ENCODE results near the gene STX17. TPM values are rescaled to one million over a fixed set of nuclear protein-coding genes. Genes with fewer than 3 reads are reported as not detected.

The STX17 gene
- total and polyA plus RNA-seq, 2 experiments from 2014 or later: 16.9 to 17.0 TPM

DNA sequence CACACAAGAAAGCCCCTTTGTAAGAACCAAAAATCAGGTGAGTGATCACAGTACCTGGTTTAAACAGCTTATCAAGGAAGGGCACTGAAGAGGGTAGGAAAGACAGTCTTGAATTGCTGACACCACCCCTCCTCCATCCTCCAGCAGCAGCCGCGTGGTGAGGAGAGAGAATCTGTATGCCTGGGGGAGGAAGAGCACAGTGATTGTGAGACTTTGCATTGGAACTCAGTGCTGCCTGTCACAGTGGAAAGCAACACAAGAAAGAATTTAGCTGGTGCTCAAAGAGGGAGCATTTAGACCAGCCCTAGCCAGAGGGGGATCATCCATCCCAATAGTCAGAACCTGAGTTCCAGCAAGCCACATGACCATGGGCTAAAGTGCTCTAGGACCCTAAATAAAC, 11.6 kb upstream of the STX17 start:
- TF ChIP-seq EZH2 (IDR thresholded peaks at IDR 0.05; ENCODE audit: insufficient read depth, poor library complexity, severe bottlenecking): no peak
- no peak for TF ChIP-seq EZH2phosphoT487 (IDR thresholded peaks at IDR 0.05; ENCODE audit: insufficient read depth, low read depth)
- no peaks in the 10 kb centered on the region for H3F3A ChIP-seq (ENCODE audit: insufficient read depth)
- H3K4me3 ChIP-seq: no peak overlapping the region
- H3K27ac ChIP-seq: no peak overlapping the region
- H3K27me3 ChIP-seq (replicated peaks; ENCODE audit: insufficient read depth): peaks cover 23% of the 10 kb centered on the region
- H3K36me3 ChIP-seq (ENCODE audit: low read depth): no peaks in the 10 kb centered on the region
- DNase-seq: no peak
- in situ Hi-C loops (cut with MboI): no loop called here
- H3K79me2 ChIP-seq (ENCODE audit: insufficient read depth): no peaks in the 10 kb centered on the region
- H3K4me1 ChIP-seq (ENCODE audit: insufficient read depth): no peaks in the 10 kb centered on the region
- no peaks in the 10 kb centered on the region for H3K9me2 ChIP-seq (ENCODE audit: insufficient read depth)
- H2AFZ ChIP-seq: no peak overlapping the region
- 34 to 43% methylated on average over 2 of the region's 2 CpGs for WGBS, 2 experiments (ENCODE audit: low coverage in 1 of 2, low lambda C conversion rate in 2 of 2, missing lambda C conversion rate in 2 of 2)
- H3K9me3 ChIP-seq (ENCODE audit: low read depth): no peaks in the 10 kb centered on the region
- H3K4me2 ChIP-seq (ENCODE audit: unreplicated experiment): no peak overlapping the region
- H3K9ac ChIP-seq: no peak overlapping the region
- H4K20me1 ChIP-seq (ENCODE audit: insufficient read depth): no peaks in the 10 kb centered on the region

DNA sequence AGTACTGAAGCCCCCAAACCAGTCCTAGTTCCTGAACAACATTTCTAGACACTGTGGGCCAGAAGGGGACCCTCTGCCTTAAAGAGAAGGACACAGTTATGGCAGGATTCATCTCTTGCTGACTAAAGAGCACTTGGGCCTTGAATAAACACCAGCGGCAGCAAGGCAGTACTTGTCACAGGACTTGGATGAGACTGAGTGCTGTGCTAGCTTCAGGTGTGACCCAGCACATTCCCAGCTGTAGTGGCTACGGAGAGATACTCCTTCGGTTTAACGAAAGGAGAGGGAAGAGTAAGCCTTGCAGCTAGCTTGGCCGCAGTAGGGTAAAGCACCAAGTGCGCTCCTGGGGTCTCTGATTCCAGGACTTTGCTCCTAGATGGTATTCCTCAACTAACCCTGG, 10.9 kb upstream of the STX17 start:
- H3K9me2 ChIP-seq (ENCODE audit: insufficient read depth): no peaks in the 10 kb centered on the region
- 82% methylated on average over 6 of the region's 6 CpGs for WGBS, 2 experiments (ENCODE audit: low coverage in 1 of 2, low lambda C conversion rate in 2 of 2, missing lambda C conversion rate in 2 of 2)
- H3K27me3 ChIP-seq (replicated peaks; ENCODE audit: insufficient read depth): peaks cover 23% of the 10 kb centered on the region
- no peaks in the 10 kb centered on the region for H4K20me1 ChIP-seq (ENCODE audit: insufficient read depth)
- H2AFZ ChIP-seq: no peak overlapping the region
- H3K79me2 ChIP-seq (ENCODE audit: insufficient read depth): no peaks in the 10 kb centered on the region
- no peaks in the 10 kb centered on the region for H3F3A ChIP-seq (ENCODE audit: insufficient read depth)
- in situ Hi-C loops (cut with MboI): no loop called here
- no peak overlapping the region for H3K27ac ChIP-seq
- H3K9me3 ChIP-seq (ENCODE audit: low read depth): no peaks in the 10 kb centered on the region
- TF ChIP-seq EZH2 (IDR thresholded peaks at IDR 0.05; ENCODE audit: insufficient read depth, poor library complexity, severe bottlenecking) (no peak), EZH2phosphoT487 (IDR thresholded peaks at IDR 0.05; ENCODE audit: insufficient read depth, low read depth) (no peak)
- H3K36me3 ChIP-seq (ENCODE audit: low read depth): no peaks in the 10 kb centered on the region
- H3K4me2 ChIP-seq (ENCODE audit: unreplicated experiment): no peak overlapping the region
- no peak for DNase-seq
- no peaks in the 10 kb centered on the region for H3K4me1 ChIP-seq (ENCODE audit: insufficient read depth)
- H3K9ac ChIP-seq: no peak overlapping the region
- H3K4me3 ChIP-seq: no peak overlapping the region

DNA sequence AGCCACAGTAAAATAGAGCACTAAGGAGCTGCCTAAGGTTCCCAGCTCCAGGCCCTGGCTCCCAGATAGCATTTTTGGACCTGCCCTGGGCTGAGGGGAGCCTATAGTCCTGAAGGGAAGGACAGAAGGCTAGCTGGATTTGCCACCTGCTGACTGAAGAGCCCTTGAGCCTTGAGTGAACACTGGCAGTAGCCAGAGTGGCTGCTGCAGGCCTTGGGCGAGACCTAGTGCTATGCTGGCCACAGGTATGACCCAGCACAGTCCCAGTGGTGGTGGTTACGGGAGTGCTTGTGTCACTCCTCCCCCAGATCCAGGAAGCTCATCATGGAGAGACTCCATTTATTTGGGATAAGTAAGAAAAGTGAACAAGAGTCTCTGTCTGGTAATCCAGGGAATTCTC, 10.3 kb upstream of the STX17 start:
- Histone ChIP-seq H3K79me2 (ENCODE audit: insufficient read depth) (no peaks in the 10 kb centered on the region), H3K9ac (no peak overlapping the region), H3K27me3 (replicated peaks; ENCODE audit: insufficient read depth) (peaks cover 22% of the 10 kb centered on the region), H3K9me3 (ENCODE audit: low read depth) (no peaks in the 10 kb centered on the region), H2AFZ (no peak overlapping the region), H3K4me3 (no peak overlapping the region), H3K9me2 (ENCODE audit: insufficient read depth) (no peaks in the 10 kb centered on the region), H3K27ac (no peak overlapping the region), H3K4me1 (ENCODE audit: insufficient read depth) (no peaks in the 10 kb centered on the region), H3F3A (ENCODE audit: insufficient read depth) (no peaks in the 10 kb centered on the region), H3K4me2 (ENCODE audit: unreplicated experiment) (no peak overlapping the region), H4K20me1 (ENCODE audit: insufficient read depth) (no peaks in the 10 kb centered on the region), H3K36me3 (ENCODE audit: low read depth) (no peaks in the 10 kb centered on the region)
- TF ChIP-seq EZH2 (IDR thresholded peaks at IDR 0.05; ENCODE audit: insufficient read depth, poor library complexity, severe bottlenecking) (no peak), EZH2phosphoT487 (IDR thresholded peaks at IDR 0.05; ENCODE audit: insufficient read depth, low read depth) (no peak)
- 74 to 86% methylated on average over 2 of the region's 2 CpGs for WGBS, 2 experiments (ENCODE audit: low coverage in 1 of 2, low lambda C conversion rate in 2 of 2, missing lambda C conversion rate in 2 of 2)
- in situ Hi-C loops (cut with MboI): no loop called here
- no peak for DNase-seq

DNA sequence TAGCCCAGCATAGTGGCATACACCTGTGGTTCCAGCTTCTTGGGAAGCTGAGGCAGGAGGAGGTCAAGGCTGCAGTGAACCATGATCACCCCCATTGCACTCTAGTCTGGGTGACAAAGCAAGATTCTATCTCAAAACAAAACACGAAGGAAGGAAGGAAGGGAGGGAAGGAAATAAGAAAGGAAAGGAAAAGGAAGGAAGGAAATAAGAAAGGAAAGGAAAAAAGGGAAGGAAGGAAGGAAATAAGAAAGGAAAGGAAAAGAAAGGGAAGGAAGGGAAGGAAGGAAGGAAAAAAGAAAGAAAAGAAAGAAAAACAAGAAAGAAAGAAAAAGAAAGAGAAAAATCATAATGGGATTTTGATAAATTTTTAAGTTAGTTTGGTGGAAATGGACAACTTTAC, 3.1 kb upstream of the STX17 start:
- no peak overlapping the region for H3K4me3 ChIP-seq
- in situ Hi-C loops (cut with MboI): no loop called here
- H3K9me3 ChIP-seq (ENCODE audit: low read depth): no peaks in the 10 kb centered on the region
- peaks cover 9% of the 10 kb centered on the region for H3F3A ChIP-seq (ENCODE audit: insufficient read depth)
- H2AFZ ChIP-seq: no peak overlapping the region
- no peak overlapping the region for H3K4me2 ChIP-seq (ENCODE audit: unreplicated experiment)
- H3K36me3 ChIP-seq (ENCODE audit: low read depth): no peaks in the 10 kb centered on the region
- DNase-seq: no peak
- H3K9ac ChIP-seq: no peak overlapping the region
- no peak for TF ChIP-seq EZH2 (IDR thresholded peaks at IDR 0.05; ENCODE audit: insufficient read depth, poor library complexity, severe bottlenecking)
- TF ChIP-seq EZH2phosphoT487 (IDR thresholded peaks at IDR 0.05; ENCODE audit: insufficient read depth, low read depth): no peak
- no peaks in the 10 kb centered on the region for H3K9me2 ChIP-seq (ENCODE audit: insufficient read depth)
- WGBS, 2 experiments (ENCODE audit: low coverage in 1 of 2, low lambda C conversion rate in 2 of 2, missing lambda C conversion rate in 2 of 2): 77 to 89% methylated on average over 1 of the region's 1 CpG
- no peaks in the 10 kb centered on the region for H4K20me1 ChIP-seq (ENCODE audit: insufficient read depth)
- 0 out of 2 replicates have a peak, but pooled peaks cover 5% of the 10 kb centered on the region for H3K4me1 ChIP-seq (ENCODE audit: insufficient read depth)
- peaks cover 13% of the 10 kb centered on the region for H3K79me2 ChIP-seq (ENCODE audit: insufficient read depth)
- no peak overlapping the region for H3K27ac ChIP-seq
- H3K27me3 ChIP-seq (replicated peaks; ENCODE audit: insufficient read depth): 0 out of 2 replicates have a peak, but pooled peaks cover 4% of the 10 kb centered on the region
